GM06990 (cell line): Measurements from ENCODE around the gene CHCHD6.

Experiments
- DNase-seq: peaks from one replicate; pipeline ENCODE4 v3.0.0-alpha.2; 2011; ENCODE audit not compliant: insufficient read length; ENCODE audit errors: extremely low read depth
- H3K27me3 ChIP-seq: replicated peaks from 2 replicates; pipeline ENCODE4 v1.6.0; 2011; ENCODE audit warnings: low read length; ENCODE audit not compliant: control insufficient read depth, insufficient read depth
- H3K36me3 ChIP-seq: 2 replicates; pipeline ENCODE4 v1.5.1; 2011; ENCODE audit warnings: low read length; ENCODE audit not compliant: control insufficient read depth, insufficient read depth
- H3K4me3 ChIP-seq: replicated peaks from 2 replicates; pipeline ENCODE4 v1.5.1; 2011; ENCODE audit warnings: low read depth, mild to moderate bottlenecking, control low read depth, low read length
- CTCF ChIP-seq: IDR thresholded peaks from 2 replicates; pipeline ENCODE4 v1.5.1; 2011; ENCODE audit warnings: low read length, control low read depth, mild to moderate bottlenecking, inconsistent platforms; ENCODE audit not compliant: insufficient read depth, poor library complexity, severe bottlenecking

CHCHD6 gene

DNA sequence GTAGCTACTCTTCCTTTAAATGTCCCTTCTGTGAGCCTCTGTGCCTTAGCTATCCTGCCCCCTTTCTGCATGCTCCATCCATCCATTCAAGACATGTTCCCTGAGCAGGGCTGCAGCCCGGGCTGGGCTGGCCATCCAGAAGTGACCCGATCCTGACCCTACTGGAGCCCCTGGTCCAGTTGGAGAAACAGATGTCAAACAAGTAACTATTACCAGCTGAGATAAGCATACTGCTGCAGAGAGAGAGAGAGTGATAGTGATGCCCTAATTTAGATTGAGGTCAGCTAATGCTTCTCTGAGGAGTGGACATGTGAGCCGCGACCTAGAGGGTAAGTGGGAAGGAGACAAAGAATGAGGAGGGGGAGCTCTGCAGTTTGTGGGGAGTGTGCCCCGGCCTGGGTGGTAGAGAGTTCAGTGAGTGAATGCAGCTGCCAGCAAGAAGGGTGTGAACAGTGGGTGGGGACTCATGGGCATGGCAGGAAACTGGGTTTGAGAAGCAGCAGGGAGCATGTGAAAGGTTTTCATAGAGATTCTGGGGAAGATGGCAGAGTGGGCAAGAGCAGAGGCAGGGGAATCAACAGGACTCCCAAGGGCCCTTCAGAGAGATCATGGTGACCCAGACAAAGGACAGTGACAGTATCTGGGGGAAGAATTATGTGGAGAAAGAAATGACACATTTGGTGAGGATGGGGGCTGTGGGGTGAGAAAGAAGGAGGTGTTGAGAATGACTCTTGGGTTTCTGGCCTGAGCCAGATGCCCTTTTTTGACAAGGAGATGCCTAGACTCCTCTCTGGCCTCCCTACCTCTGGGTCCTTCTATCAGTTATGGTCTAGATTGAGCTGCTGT, 44.9 kb downstream of the CHCHD6 start:
- H3K27me3 ChIP-seq = no peaks in the 10 kb centered on the region
- no peak for TF ChIP-seq CTCF
- no peaks in the 10 kb centered on the region for H3K36me3 ChIP-seq
- DNase-seq = no peak
- no peak overlapping the region for H3K4me3 ChIP-seq

- Histone ChIP-seq H3K36me3 (no peaks in the 10 kb centered on the region), H3K4me3 (no peak overlapping the region), H3K27me3 (no peaks in the 10 kb centered on the region)
- TF ChIP-seq CTCF = no peak
- no peak for DNase-seq
These were observed 45.5 kb downstream of the CHCHD6 start for GRCh38 chr3:126749547-126749875.

DNA sequence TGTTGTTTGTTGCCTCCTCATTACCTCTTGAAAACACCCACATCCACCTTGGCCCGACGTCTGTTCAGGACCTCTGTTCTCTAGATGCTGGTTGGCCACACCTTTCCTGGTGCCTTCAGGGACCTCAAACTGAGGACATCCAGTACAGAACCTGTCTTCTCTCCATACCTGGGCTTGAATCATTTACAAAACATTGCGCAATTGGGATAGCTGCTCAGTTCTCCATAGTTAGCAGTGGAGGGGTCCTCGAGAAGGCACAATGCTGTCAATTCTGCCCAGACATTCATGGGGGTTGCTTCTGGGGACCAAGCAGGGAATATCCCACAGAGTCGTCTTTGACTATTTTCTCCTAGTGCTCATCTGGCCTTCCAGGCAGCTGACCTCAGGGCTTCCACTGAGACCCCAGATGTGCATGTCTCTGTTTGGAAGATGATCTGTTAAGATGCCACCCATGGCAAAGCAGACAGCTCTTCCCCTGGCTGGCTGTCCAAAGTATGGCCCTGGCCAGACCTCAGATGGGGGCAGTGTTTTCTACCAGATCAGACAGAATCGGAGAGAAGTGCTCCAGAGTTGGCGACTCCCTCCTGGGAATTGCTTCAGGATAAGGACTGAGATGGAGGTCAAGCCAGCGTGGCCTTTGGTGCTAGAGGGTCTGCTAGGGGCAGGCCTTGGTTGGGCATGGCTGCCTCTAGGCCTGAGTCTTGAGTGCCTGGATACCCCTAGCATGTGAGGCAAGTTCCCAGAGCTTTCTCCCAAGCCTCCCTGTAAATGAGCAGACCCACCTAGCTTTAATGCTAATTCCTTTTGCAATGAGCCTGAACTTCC, 46.1 kb downstream of the CHCHD6 start:
- TF ChIP-seq CTCF = no peak
- DNase-seq = no peak
- Histone ChIP-seq H3K36me3 (no peaks in the 10 kb centered on the region), H3K27me3 (no peaks in the 10 kb centered on the region), H3K4me3 (no peak overlapping the region)

- no peak overlapping the region for H3K4me3 ChIP-seq
- no peaks in the 10 kb centered on the region for H3K36me3 ChIP-seq
- no peaks in the 10 kb centered on the region for H3K27me3 ChIP-seq
- TF ChIP-seq CTCF = no peak
- DNase-seq = no peak
These were observed 46.7 kb downstream of the CHCHD6 start for GRCh38 chr3:126750756-126751121.

- DNase-seq = no peak
- no peak for TF ChIP-seq CTCF
- no peaks in the 10 kb centered on the region for H3K27me3 ChIP-seq
- no peaks in the 10 kb centered on the region for H3K36me3 ChIP-seq
- no peak overlapping the region for H3K4me3 ChIP-seq
These were observed 47.7 kb downstream of the CHCHD6 start for GRCh38 chr3:126751611-126752302.
